GF-D8 (cell line): ENCODE results near the gene CLPSL1.

Experiments
- DNase-seq: peaks from one replicate; lab custom pipeline; 2025; lab: John Stamatoyannopoulos, UW

CLPSL1 gene

GRCh38 chr6:35757456-35758123, 23.2 kb upstream of the CLPSL1 start:
- DNase-seq: no peak

- no peak for DNase-seq
Measured at GRCh38 chr6:35759426-35759825, 21.4 kb upstream of the CLPSL1 start.

- DNase-seq: no peak
Measured at GRCh38 chr6:35765739-35766138, 15.1 kb upstream of the CLPSL1 start.

- DNase-seq: no peak
Measured at GRCh38 chr6:35769211-35769610, 11.6 kb upstream of the CLPSL1 start.

- no peak for DNase-seq
Measured at GRCh38 chr6:35771343-35771627, 9.5 kb upstream of the CLPSL1 start.

GRCh38 chr6:35774116-35774794, 6.6 kb upstream of the CLPSL1 start:
- no peak for DNase-seq

- no peak for DNase-seq
Measured at GRCh38 chr6:35775031-35775430, 5.8 kb upstream of the CLPSL1 start.

- no peak for DNase-seq
Measured at GRCh38 chr6:35776364-35777215, 4.2 kb upstream of the CLPSL1 start, which contains the start of gene CLPSL2. TSS of gene CLPSL2 (plus strand) at chr6:35776598. CDS start at chr6:35776619, 21 bp downstream.

- no peak for DNase-seq
Measured at GRCh38 chr6:35777356-35778102, 3.3 kb upstream of the CLPSL1 start.

- no peak for DNase-seq
Measured at GRCh38 chr6:35778437-35778836, 2.4 kb upstream of the CLPSL1 start.

GRCh38 chr6:35781290-35781689, 471 bp downstream of the CLPSL1 start:
- no peak for DNase-seq

- no peak for DNase-seq
Measured at GRCh38 chr6:35782424-35782823, 1.6 kb downstream of the CLPSL1 start.

GRCh38 chr6:35784200-35784599, 3.4 kb downstream of the CLPSL1 start:
- DNase-seq: no peak

GRCh38 chr6:35786272-35786671, 5.5 kb downstream of the CLPSL1 start:
- DNase-seq: no peak

- DNase-seq: no peak
Measured at GRCh38 chr6:35786810-35787209, 6.0 kb downstream of the CLPSL1 start.

GRCh38 chr6:35787266-35788218, 6.7 kb downstream of the CLPSL1 start:
- no peak for DNase-seq

GRCh38 chr6:35788423-35788982, 7.7 kb downstream of the CLPSL1 start:
- DNase-seq: no peak

- no peak for DNase-seq
Measured at GRCh38 chr6:35790683-35791082, 9.9 kb downstream of the CLPSL1 start.

- no peak for DNase-seq
Measured at GRCh38 chr6:35794536-35795452, 14.0 kb downstream of the CLPSL1 start.
